Glomerular visceral epithelial cell (primary cell): ENCODE results near the gene CITED1.
A peak's percentile ranks its signal among the peaks of the same experiment; 100 is the strongest.

Experiments used
- DNase-seq: peaks from one replicate; pipeline ENCODE4 v3.0.0-alpha.2; 2016; ENCODE audit errors: extremely low spot score

The CITED1 gene

DNA sequence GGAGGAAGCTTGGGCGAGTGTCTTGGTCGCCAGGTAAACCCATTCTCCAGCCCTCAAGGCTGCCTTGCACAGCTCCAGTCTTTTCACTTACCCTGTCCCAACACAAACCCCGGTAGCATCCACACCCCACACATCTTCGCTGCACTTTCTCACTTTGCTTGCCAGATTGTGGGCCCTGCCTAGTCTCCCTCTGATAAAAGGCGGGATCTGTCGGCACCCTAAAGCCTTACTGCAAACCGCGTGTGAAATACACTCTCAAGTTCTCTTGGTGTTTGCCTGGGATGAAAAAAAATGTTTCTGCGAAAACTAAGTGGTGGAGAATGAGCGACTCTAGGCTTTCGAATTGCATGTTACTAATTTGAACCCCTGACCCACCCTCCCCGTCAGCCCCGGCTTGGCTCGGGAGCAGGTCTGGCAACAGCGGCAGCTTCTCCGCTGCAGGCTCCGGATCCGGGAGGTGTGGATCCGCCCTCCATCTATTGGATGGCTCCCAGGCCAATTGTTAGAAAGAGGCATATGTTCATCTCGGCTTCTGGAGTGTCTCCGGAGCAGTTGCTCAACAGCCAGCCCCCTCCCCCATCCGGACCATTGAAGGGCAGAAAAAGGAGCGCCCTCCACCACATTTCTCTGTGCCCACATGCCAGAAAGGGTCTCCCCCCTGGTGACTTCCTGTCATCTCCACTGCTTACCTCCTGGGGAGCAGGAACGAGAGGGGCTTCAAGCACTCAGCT lies 3.0 kb upstream of the CITED1 start:
- peak; percentile 35 for DNase-seq

DNA sequence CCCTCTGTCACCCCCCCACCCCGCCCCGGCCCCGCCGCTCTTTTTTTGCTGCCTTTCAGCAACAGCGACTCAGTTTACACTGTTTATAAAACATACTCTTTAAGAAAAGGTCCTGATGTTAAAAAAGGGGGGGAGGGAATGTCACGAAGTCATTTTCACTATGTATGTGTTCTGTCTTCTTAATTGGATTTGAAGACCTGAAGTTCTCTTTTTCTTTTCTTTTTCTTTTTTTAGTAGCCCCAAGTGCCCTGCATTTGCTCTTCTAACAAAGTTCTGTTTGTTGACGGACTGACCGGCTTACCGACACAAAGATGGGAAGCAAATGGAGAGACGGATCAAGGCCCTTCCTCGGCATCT lies 2.5 kb upstream of the CITED1 start:
- no peak for DNase-seq

DNA sequence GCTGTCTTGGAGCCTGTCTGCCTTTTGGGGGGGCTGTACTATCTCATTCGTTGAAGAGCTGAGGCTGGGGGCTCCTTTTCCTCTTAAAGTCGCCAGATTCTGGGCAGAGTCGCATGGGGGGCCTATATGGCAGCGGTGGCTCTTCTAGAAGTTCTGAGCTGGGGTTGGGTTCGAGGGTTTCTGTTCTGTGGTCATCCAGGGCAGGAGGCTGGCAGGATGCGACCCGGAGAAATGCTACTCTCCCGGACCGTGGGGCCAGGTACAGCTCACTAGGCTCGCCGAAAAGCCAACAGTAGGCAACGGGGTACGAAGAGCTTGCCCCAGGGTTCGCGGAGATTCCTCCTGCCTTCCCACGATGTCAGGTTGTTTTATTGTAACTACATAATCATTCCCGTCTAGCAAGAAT lies 1.9 kb upstream of the CITED1 start:
- no peak for DNase-seq

DNA sequence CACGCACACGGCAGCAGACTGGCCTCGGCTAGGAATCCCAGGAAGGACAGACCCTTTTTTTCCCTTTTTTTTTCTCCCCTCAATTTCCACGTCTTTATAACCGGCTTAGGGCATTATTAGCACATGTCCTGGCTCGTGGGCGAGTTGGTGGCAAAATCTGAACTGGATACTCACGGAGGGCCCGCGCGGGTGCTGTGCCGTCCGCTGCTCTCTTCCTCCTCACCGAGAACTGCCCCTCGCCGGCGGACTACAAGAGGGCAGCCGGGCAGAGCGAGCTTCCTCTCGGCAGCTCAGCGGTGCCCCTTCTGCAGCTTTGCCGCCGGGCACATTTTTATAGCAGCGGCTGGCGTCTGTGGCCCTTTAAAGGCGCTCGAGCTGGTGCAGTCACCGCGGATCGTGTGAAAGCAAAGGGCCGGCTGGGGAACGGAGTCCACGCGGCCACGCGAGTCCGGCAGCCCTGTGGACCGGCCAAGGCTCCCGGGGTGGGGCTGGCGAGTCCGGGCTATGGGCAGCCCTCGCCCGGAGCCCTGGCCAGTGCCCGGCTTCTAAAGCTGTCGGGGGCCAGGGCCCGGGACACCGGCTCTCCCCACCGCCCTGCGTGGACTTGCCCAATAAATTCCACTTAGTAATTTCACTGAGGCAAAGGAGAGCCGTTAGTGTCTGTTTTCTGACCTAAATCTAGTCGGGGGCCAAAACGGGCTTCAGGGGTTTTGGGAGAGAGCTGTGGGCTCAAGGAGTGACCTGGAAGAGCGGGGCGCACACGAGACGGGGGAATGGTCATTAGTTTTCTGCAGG lies 1.3 kb upstream of the CITED1 start:
- DNase-seq, result peak; percentile 71

DNA sequence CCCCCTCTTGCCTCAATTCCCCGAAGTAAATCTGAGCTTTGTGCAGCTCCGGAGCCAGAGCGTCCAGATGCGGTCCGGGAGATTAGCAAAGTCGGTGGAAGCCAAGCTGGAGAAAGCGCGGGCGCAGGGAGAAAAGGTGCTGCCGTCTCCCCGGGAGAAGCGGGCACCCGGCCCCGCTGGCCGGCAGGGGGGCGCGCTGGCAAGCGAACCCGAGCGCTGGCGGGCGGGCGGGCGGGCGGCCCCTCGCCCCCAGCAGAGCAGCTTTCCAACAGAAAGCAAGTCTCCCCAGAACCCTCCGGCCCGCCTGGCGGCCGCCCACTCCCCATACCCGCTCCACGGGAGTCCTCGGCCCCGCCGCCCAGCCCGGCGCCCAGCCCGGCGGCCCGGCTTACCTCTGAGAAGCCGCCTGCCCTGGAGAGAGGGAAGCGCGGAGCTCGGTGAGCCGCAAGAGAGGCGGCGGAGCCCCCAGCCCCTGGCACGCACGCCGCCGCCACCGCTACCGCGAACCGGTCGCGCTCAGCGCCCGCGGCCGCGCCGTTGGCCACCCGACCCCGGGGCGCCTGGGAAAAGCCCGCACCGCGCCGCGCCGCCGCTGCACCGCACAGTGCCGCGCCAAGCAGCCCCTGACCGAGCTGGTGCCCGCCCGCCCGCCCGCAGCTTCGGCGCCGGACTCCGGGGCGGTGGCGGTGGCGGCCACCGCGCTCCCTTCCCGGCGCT lies 529 bp upstream of the CITED1 start:
- DNase-seq, result no peak

DNA sequence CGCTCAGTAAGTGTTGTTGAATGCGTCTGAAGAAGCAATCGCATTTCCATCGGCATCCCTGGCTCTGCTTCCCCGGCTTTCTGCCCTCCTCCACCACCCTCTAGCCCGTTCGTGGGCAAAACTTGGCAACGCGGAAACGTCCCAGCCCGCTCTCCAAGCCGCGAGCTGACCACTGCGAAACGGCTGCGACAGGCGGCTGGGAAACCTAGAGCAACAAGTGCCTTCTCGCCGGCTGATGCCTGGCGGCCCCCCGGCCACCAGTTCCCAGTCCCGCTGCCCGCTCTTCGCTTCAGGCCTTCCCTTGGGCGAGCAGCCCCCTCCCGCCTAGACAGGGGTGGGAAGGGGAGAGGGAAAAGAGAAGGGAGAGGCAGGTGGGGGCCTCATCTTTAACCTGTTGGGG lies 837 bp downstream of the CITED1 start:
- DNase-seq, result no peak

DNA sequence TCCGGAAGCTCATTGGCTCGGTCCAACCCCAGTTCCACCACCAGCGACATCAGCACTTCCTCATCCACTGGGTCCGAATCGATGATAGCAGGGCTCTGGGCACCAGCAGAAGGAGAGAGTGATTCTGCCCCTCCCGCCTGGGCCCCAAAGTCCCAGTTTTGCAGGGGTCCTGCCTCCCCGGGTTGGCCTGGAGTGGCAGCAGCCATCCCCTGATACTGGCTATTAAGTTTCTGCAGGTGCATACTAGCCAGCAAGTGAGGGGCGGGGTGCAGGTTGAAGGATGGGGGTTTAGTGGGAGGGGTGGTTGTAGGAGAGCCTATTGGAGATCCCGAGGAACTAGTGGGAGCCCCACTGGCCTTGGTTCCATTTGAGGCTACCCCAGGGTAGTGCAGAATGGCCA lies 3.9 kb downstream of the CITED1 start:
- DNase-seq, result no peak

DNA sequence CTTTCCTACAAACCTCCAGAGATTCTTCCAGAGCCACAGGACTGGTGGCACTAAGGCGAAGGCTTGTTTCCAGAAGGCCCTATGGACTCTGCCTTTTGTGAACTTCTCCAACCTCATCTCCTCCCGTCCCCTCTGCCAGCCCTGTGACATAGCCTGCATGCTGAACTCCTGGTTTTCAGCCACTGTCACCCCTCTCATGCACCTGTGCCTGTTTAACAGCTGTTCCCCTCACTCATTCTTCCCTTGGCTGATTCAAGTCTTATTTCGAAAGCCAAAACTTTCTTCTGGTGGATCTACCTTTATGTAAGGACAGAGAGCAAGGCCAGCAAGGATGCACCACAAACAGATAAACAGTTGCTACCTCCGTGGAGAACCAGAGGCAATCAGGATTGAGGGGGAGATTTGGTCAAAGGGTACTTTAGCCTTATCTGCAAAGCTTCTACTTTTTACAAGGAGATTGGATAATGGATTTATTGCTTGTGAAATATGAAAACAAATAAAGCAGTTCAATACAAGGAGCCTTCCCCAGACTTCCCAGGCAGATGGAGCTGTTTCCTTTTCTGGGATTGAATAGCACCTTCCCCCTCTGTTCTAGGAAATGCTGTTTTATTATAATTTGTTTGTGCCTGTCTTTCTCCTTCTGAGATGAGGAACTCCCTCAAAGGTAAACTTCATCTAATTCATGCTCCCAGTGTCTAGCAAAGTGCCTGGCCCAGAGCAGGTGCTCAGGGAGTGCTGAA lies 5.7 kb downstream of the CITED1 start:
- DNase-seq, result no peak

DNA sequence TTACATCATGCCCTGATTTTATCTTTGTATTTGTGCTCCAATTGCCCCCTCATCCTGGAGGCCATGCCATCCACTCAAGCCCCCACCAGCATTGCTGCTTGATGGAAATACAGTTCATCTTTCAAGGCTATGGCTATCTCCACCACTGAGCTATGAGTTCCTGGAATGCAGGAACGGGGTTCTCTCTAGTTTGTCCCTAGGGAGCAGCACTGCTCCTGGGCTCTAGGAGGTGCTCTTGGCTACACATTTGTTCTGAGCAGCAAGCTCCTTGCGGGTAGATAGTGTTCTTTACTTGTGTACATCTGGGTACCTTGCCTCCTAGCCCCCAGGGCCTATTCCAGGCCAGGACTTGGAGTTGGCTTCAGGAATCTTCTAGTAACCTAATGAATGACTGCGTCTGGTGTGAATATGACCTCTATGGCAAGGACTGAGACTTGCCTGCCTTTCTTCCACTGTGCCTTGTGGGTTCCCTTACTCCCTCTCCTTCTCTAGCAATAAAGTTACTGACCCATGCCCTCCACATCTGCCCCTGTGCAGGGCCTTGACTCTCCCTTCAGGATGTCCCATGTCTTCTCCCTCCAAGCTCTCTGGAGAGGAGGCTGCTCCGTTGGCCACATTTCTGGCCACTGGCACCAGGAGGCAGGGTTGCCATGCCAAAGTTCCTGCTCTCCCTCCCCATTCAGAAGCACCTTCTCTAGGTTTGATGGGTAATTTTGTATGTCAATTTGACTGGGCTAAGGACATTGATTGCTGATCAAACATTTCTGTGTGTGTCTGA lies 7.6 kb downstream of the CITED1 start:
- DNase-seq, result no peak

DNA sequence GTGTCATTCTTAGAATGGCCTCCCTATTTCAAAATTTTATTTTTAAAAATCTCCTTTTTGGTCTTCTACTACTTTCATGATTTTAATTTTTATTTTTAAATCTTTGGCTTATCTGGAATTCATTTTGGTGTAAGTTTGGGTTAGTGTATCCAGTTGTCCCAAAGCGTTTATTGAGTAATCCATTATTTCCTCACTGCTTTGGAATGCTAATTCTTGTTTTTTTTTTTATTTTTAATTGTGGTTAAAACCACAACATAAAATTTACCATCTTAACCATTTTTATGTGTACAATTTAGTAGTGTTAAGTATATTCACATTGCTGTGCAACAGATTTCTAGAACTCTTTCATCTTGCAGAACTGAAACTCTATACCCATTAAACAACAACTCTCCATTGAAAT lies 8.7 kb downstream of the CITED1 start:
- DNase-seq, result no peak

DNA sequence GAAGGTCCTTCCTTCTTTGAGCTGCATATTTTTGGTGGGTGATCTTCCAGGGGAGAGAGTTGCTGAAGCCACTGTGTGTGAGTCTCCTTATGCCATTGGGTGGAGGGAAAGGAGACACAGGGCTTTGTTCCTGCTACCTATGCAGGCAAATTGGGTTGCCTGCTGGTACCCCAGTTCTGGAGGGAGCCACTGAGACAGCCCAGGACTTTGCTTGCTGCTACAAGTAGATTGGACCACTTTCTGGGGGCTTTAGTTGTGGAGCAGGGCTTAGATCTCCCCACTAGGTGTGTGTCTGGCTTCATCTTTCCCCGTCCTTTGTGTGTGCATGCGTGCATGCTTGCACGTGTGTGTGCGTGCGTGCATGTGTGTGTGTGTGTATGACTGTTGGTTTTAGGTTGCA lies 10.0 kb downstream of the CITED1 start:
- DNase-seq, result no peak

DNA sequence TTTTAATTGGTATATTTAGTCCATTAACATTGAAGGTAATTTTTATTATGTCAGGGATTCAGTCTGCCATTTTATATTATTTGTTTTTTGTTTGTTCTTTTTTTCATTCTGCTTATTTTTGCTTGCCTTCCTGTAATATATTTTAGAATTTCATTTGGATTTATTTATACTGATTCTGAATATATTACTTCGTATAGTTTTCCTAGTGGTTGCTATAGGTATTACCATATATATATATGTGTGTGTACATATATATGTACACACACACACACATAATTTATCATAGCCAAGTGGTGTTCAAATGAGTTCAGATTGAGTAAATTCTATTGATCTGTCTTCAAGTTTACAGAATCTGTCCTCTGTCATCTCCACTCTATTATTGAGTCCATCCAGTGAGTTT lies 11.2 kb downstream of the CITED1 start:
- DNase-seq, result no peak

DNA sequence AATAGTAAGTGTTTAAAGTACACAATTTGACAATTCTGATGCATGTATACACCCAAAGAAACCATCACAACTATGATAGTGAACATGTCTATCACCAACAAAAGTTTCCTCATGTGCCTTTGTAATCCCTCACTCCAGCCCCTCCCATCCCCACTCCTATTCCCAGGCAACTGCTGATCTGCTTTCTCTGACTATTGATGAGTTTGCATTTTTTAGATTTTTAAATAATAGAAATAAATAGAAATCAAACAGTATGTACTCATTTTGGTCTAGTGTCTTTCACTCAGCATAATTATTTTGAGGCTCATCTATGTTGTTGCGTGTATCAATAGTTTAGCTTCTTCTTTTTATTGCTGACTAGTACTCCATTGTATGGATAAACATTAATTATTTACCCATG lies 23.4 kb downstream of the CITED1 start:
- DNase-seq, result no peak

DNA sequence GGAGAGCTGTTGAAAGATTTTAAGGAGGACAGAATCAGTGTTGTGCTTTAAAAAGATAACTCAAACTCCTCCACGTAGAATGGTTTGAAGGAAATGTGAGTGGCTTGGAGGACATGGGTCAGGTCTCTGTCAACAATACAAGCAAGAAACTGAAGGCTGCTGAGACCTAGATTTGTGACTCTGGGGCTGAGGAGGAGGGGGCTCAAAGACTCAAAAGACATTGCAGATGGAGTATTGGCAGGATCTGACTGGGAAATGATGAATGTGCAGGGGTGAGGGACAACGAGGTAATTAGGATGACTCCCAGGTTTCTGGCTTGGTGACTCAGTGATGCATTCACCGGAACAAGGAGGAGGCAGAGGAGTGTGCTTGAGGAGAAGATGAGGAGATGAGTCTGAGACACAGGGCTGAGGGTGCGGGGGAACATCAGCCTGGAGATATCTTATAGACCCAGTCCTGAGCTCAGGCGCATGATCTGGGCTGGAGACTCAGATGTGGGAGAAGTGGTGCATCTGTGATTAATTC lies 25.3 kb downstream of the CITED1 start:
- DNase-seq, result peak; percentile 28

DNA sequence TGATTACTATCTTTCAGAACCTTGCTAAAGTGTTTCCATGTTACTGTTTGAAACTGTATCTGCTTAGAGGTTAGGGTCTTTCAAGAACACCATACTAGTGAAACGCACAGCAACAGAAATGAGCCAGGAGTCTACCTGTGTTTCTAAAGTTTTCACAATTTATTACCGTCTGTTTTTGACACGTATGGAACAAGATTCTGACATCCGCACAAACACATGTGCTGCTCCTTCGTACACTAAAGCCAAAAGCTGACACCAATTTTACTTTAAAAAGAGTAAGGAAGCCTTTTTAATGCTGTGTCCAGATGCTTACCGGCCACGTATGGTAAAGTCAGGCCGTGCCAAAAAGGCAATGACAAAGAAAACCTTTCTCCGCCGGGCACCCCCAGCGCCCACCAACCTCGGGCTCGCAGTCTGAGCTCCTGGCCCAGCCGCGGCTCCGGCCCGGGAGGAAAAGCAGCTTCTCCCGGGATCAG lies 29.2 kb downstream of the CITED1 start:
- no peak for DNase-seq

DNA sequence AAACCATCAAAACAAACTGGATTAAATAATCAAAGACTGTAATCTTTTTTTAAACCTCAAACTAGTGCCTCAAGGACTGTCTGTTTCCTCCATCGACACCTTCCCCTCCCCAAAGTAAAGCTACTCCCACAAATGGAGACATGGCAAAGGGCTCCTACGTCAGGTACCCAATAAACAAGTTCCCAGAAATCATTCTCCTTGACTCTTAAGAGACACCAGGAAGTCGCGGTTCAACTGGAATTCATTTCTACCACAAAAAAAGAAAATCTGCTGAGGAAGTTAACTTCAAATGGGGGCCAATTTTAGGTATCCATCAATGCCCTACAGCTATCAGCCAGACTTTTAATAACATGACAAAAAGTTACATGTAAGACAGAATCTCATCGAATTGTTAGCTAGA lies 31.2 kb downstream of the CITED1 start:
- DNase-seq, result no peak

DNA sequence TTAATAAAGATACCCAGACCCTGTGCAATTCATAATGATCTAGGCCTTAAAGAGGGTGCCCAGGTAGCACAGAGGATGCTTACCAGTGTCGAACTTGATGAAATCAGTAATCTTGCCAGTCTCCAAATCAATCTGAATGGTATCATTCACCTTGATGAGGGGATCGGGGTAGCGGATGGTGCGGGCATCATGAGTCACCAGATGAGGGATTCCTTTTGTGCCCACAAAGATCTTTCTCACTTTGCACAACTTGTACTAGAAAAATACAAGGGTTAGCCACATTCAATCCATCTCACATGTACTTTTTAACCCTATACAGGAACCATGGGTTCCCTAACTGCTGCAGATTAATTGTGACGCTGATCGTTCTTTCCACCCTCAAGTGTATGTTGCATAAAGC lies 32.0 kb downstream of the CITED1 start:
- no peak for DNase-seq

DNA sequence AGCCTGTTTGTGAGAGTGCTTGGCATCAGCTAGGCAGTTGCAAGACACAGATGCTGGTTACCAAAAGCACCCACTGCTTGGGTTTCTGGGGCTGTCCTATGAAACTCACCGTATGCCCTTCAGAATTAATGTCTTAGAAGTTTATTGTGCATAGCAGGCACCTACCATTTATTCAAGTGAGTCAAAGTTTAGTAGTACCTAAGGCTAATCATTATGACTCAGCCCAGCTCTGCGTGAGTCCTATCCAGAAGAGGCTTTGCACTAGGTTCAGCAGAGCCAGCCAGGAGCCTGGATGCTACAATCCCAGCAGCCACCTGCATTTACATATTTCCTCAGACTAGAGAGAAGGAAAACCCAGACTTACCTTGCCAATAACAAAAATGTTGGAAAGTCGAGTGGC lies 32.8 kb downstream of the CITED1 start:
- peak; percentile 50 for DNase-seq

DNA sequence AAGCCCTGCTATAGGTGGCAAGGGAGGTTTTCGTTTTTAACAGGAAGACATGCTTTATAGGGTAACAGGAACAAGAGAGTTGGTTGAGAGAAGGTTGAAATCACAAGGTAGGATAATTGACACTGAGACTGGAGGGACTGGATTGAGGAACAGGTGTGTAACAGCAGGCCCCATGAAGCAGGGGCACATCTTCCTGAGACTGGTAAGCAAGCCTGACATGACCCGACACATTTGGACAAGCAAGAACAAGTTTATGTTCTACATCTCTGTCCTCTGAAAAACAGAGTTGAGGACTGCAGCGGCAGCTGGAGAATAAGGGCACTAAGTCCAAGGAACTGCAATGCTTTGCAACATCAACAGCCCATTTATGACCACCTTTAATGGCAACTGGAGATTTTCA lies 33.9 kb downstream of the CITED1 start:
- no peak for DNase-seq

DNA sequence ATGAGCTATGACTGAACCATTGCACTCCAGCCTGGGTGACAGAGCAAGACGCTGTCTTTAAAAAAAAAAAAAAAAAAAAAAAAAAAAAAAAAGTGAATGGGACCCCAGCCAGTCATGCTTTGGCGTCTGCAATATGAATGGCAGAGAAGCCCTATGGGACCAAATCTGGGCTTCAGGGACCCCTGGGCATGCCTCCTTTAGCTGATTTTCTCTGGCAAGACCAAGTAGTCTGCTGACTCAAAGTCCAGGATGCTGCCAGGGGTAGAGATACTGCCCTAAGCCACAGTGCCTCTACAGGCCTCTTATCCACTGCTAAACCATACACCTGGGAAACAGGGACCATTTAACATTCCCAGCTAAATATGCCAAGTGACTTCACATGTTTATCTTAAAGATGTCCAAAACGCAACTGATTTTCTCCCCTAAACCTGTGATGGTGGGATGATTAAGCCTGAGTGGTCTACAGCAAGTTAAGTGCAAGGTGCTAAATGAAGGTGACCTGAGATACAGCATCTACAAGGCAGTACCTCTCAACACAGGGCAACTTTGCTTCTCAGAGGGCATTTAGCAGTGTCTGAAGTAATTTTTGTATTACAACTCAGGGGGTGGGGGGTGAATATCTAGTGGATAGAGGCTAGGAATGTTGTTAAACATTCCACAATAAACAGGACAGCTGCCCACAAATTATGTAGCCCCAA lies 34.5 kb downstream of the CITED1 start:
- no peak for DNase-seq
